ENCODE data around the gene ADCY10. TPM values are rescaled to one million over a fixed set of nuclear protein-coding genes. Genes with fewer than 3 reads are reported as not detected.

Gene ADCY10
- total and polyA plus RNA-seq, 9 of the 15 experiments (the other 6 are each of a cell fraction or from before 2014, with no cell fraction given): 0.08 to 0.86 (median 0.22) TPM

- TF ChIP-seq HES1 (IDR thresholded peaks at IDR 0.05; ENCODE audit: low read depth) (no peak), AFF1 (IDR thresholded peaks at IDR 0.05; ENCODE audit: low read depth in 1 of 2, partially characterized antibody in 2 of 2) (peak; percentile 30 to 65), MAZ (CRISPR knock-in tag; conservative IDR thresholded peaks at IDR 0.05 in 1 of 2, IDR thresholded peaks at IDR 0.05 in 1 of 2) (no peak), EP400 (IDR thresholded peaks at IDR 0.05) (peak; percentile 33; the same call in 1 of the 2 replicates), FIP1L1 (IDR thresholded peaks at IDR 0.05; ENCODE audit: low read depth, low read length, poor library complexity, severe bottlenecking) (no peak), ZNF280A (IDR thresholded peaks at IDR 0.05; ENCODE audit: low read depth, partially characterized antibody) (peak; percentile 35), CGGBP1 (CRISPR knock-in tag; IDR thresholded peaks at IDR 0.05) (no peak), ZNF778 (CRISPR knock-in tag; IDR thresholded peaks at IDR 0.05) (no peak), ZC3H8 (IDR thresholded peaks at IDR 0.05) (no peak), ZNF740 (CRISPR knock-in tag; IDR thresholded peaks at IDR 0.05) (no peak), ZNF740 (tag; IDR thresholded peaks at IDR 0.05) (no peak), GABPB1 (CRISPR knock-in tag; IDR thresholded peaks at IDR 0.05) (no peak), MLLT1 (IDR thresholded peaks at IDR 0.05) (peak; percentile 71 to 81; a peak in 3 of 4 replicates)
Measured at GRCh38 chr1:167864392-167865032, 49.4 kb downstream of the ADCY10 start (continued).
